ENCODE data around the gene RPL27.
A peak's percentile ranks its signal among the peaks of the same experiment; 100 is the strongest.
"Not testable (repeated sequence)": the region's sequence is repeated elsewhere in the genome, so short reads cannot be mapped to it uniquely, and the experiment has no call there.

RPL27 gene

DNA sequence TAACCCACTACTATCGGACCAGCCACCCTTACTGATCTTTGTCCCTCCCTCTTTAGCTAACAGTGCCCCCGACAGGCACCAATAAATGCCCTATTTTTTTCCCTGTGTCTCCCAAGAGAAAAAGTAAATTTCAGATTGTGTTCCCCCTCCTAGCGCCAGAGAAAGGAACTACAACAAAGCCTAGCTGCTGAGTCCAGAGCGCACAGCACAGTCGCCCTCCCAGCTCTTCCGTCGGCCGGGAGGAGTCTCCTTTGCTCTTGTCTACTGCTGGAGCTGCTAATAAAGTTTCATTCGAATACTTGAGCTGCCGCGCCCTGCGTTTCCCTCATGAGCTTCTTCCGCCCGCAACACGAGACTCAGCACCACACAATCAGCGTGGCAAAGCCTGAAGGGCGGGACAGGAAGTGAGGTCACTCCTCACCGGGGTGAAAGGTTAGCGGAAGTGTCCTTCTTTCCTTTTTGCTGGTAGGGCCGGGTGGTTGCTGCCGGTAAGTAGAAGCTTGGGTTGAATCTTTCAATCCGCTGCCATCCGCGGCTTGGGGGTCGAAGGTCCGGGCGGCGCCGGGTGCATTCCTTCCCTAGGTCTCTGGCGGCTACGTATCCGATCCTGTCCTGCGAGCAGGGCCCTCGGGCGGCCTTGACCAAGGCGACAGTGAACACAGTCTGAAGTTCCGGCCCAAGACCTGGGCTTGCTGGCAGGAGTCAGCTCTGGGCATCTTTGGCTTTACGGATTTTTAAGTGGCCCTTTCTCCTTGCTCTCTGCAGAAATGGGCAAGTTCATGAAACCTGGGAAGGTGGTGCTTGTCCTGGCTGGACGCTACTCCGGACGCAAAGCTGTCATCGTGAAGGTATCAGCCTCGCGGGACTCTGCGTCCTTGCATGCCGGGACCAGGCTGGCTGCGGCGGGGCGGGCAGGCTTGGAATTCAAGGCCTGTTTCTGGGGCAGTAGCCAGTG is at the start of gene RPL27:
Gene RPL27 (plus strand): TSS at position 436 of the 955 bp plus-strand sequence. CDS start 332 bp downstream, at position 768.
- Histone ChIP-seq H3K27ac (ENCODE audit: low read length) (peak within 1 kb of the TSS; percentile 98), H3K9me3 (ENCODE audit: control insufficient read depth in 1 of 2, low read length in 2 of 2) (no peaks in the 10 kb centered on the region), H3K4me1 (ENCODE audit: control insufficient read depth in 1 of 2, insufficient read depth in 2 of 2, low read length in 2 of 2) (peaks cover 6 to 23% of the 10 kb centered on the region in 2 donors), H3K4me3 (ENCODE audit: low read depth in 1 of 2, low read length in 2 of 2) (peak within 1 kb of the TSS; percentile 87 to 96), H3K27me3 (ENCODE audit: low read depth, low read length) (no peaks in the 10 kb centered on the region), H3K36me3 (ENCODE audit: control insufficient read depth in 1 of 2, insufficient read depth in 2 of 2, low read length in 2 of 2) (peaks cover 18 to 47% of the 10 kb centered on the region in 2 donors)

DNA sequence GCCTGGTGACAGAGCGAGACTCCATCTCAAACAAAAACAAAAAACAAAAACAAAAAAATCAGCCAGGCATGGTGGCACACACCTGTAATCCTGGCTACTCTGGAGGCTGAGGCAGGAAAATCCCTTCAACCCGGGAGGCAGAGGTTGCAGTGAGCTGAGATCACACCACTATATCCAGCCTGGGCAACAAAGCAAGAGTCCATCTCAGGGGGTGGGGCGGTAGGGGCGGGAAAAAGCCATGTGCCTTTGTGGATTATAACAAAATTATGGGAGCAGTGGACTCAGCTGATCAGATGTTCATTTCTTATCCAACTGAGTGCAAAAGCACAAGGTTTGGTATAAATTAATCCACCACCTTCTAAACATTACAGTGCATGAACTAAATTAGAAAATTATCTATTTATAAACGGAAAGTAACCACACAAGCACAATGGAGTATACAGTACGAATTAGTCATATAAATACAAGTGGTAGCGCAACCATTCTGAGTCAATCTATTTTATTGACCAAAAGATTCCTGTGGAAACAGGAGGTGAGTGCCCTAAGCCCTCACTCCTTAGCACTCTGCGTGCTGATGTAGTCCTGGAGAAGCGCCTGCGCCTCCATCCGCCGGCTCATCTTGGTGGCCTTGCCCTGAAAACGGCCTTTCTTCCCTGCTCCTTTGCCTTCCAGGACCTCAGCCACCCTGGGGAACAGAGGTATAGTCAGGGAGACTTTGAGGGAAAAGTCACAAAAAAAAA is 48.0 kb upstream of the RPL27 start:
- Histone ChIP-seq H3K36me3 (ENCODE audit: control insufficient read depth in 1 of 2, insufficient read depth in 2 of 2, low read length in 2 of 2) (peaks cover 34 to 57% of the 10 kb centered on the region in 2 donors), H3K4me1 (ENCODE audit: control insufficient read depth in 1 of 2, insufficient read depth in 2 of 2, low read length in 2 of 2) (peaks cover 0 to 11% of the 10 kb centered on the region in 2 donors), H3K4me3 (ENCODE audit: low read depth in 1 of 2, low read length in 2 of 2) (no peak overlapping the region), H3K27me3 (ENCODE audit: low read depth, low read length) (no peaks in the 10 kb centered on the region), H3K27ac (ENCODE audit: low read length) (no peak overlapping the region), H3K9me3 (ENCODE audit: control insufficient read depth in 1 of 2, low read length in 2 of 2) (no peaks in the 10 kb centered on the region)

DNA sequence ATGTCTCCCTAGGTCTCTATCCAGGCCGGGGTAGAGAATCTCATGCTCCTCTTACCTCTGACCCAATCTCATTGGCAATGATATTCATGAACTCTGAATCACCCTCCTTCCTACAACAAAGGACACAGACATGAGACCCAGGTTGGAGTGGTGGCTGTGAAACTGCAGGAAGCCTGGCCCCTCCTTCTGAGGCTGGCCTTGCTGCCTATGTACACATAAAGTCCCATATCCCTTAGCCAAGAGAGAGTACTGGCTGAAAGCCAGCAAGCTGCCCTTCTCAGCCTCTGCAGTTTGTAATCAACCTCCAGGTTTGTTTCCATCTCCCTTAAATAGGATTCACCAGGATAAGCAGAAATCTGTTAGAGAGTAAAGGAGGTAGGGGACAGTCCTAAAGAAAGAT is 44.5 kb upstream of the RPL27 start:
- peaks cover 48 to 82% of the 10 kb centered on the region in 2 donors for H3K36me3 ChIP-seq (ENCODE audit: control insufficient read depth in 1 of 2, insufficient read depth in 2 of 2, low read length in 2 of 2)

DNA sequence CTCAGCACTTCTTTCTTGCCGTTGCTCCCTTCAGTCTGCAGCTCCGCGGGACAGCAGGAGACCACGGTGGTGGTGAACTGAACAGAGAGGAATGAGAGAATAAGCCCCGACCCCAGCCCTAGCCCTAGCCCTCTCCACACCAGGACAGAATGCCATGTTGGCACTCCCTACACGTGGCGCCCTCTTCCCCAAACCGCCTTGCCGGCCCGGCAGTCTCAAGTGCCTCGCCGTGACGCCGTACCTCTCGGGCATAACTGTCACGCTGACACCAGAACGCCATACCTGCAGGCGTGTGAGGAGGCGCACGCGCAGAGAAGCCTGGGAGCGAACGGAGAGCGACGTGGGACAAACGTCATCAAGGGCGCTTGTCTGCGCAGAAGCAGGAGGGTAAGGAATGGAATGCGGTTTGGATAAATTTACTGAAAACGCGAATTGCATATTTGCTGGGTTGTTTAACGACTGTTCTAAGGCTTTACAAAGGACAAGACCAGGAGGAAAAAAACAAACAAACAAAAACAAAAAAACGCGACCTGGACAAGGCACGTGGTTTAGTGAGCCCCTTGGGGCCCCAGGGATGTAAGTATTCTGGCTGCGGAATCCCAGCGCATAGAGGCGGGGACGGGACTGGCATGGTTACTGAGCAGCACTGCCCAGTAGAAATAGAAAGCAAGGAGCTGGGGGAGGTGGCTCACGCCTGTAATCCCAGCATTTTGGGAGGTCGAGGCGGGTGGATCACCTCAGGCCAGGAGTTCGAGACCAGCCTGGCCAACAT is 33.9 kb upstream of the RPL27 start, which contains the start of gene AARSD1:
Gene AARSD1 (minus strand): TSS at position 294 of the 772 bp plus-strand sequence. CDS start 14 bp downstream, at position 280.
- H3K27me3 ChIP-seq (ENCODE audit: low read depth, low read length): no peaks in the 10 kb centered on the region
- H3K27ac ChIP-seq (ENCODE audit: low read length): peak within 1 kb of the TSS; percentile 83
- H3K9me3 ChIP-seq (ENCODE audit: control insufficient read depth in 1 of 2, low read length in 2 of 2): no peaks in the 10 kb centered on the region
- H3K4me3 ChIP-seq (ENCODE audit: low read depth in 1 of 2, low read length in 2 of 2): peak within 1 kb of the TSS; percentile 76 to 91
- H3K36me3 ChIP-seq (ENCODE audit: control insufficient read depth in 1 of 2, insufficient read depth in 2 of 2, low read length in 2 of 2): peaks cover 8 to 25% of the 10 kb centered on the region in 2 donors
- H3K4me1 ChIP-seq (ENCODE audit: control insufficient read depth in 1 of 2, insufficient read depth in 2 of 2, low read length in 2 of 2): peaks cover 7 to 9% of the 10 kb centered on the region in 2 donors

More for the DNA sequence above, 44.5 kb upstream of the RPL27 start:
- Histone ChIP-seq H3K27me3 (ENCODE audit: low read depth, low read length) (no peaks in the 10 kb centered on the region), H3K4me1 (ENCODE audit: control insufficient read depth in 1 of 2, insufficient read depth in 2 of 2, low read length in 2 of 2) (peaks cover 0 to 5% of the 10 kb centered on the region in 2 donors), H3K27ac (ENCODE audit: low read length) (no peak overlapping the region), H3K9me3 (ENCODE audit: control insufficient read depth in 1 of 2, low read length in 2 of 2) (no peaks in the 10 kb centered on the region), H3K4me3 (ENCODE audit: low read depth in 1 of 2, low read length in 2 of 2) (no peak overlapping the region)

DNA sequence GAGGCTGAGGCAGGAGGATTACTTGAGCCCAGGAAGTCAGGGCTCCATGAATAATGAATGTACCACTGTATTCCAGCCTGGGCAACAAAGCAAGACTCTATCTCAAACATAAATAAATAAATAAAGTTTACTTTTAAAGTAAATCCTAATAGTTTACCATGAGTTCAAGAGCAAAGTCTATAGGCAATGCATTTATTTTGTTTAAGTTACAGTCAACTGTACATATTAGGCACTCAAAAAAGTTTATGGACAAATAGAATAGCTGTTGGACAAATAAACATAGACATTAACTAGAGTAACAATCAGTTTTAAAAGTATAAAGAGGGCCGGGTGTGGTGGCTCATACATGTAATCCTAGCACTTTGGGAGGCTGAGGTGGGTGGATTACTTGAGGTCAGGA is 30.3 kb upstream of the RPL27 start:
- Histone ChIP-seq H3K27me3 (ENCODE audit: low read depth, low read length) (no peaks in the 10 kb centered on the region), H3K9me3 (ENCODE audit: control insufficient read depth in 1 of 2, low read length in 2 of 2) (no peaks in the 10 kb centered on the region), H3K4me3 (ENCODE audit: low read depth in 1 of 2, low read length in 2 of 2) (no peak overlapping the region), H3K36me3 (ENCODE audit: control insufficient read depth in 1 of 2, insufficient read depth in 2 of 2, low read length in 2 of 2) (no peaks in the 10 kb centered on the region), H3K27ac (ENCODE audit: low read length) (no peak overlapping the region), H3K4me1 (ENCODE audit: control insufficient read depth in 1 of 2, insufficient read depth in 2 of 2, low read length in 2 of 2) (peaks cover 7 to 9% of the 10 kb centered on the region in 2 donors)

DNA sequence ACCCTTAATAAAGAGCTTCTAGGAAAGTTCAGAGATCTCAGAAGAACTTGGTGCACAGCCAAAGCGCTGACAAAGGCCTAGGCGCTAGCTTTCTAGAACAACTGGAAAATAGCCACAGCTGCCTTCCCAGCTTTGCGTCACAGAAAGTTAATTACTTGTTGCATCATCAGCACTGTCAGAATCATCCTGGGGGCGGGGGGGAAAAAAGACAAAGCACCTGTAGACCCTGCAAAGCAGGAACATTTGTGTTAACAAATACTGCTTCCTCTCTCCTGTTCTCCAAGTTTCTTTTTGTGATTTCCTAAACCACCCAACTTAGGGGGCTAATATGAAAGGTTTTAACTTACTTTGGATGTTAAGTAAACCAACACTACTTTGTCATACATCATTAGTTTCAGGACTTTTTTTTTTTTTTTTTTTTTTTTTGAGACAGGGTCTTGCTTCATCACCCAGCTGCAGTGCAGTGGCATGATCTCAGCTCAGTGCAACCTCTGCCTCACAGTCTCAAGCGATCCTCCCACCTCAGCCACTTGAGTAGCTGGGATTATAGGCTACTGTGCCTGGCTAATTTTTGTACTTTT is 29.1 kb upstream of the RPL27 start:
- Histone ChIP-seq H3K4me1 (ENCODE audit: control insufficient read depth in 1 of 2, insufficient read depth in 2 of 2, low read length in 2 of 2) (no peaks in the 10 kb centered on the region), H3K27ac (ENCODE audit: low read length) (no peak overlapping the region), H3K36me3 (ENCODE audit: control insufficient read depth in 1 of 2, insufficient read depth in 2 of 2, low read length in 2 of 2) (no peaks in the 10 kb centered on the region), H3K9me3 (ENCODE audit: control insufficient read depth in 1 of 2, low read length in 2 of 2) (no peaks in the 10 kb centered on the region), H3K4me3 (ENCODE audit: low read depth in 1 of 2, low read length in 2 of 2) (no peak overlapping the region), H3K27me3 (ENCODE audit: low read depth, low read length) (no peaks in the 10 kb centered on the region)

DNA sequence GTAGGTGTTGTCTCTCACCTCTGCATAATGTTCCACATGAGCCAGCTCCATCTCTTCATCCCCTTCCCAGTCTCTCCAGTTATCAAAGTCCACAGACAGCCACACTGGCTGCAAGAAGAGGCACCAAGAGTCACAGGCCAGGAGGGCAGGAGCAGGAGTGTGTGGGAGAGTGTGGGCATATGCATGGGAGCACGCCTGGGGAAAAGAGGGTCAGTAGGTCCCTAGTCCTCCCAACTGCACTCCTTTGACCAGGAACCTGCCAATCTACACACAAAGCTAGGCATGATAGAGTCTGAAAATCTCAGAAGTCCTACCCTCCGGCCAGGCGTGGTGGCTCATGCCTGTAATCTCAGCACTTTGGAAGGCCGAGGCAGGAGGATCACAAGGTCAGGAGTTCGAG is 26.6 kb upstream of the RPL27 start:
- no peaks in the 10 kb centered on the region for H3K4me1 ChIP-seq (ENCODE audit: control insufficient read depth in 1 of 2, insufficient read depth in 2 of 2, low read length in 2 of 2)
- no peak overlapping the region for H3K4me3 ChIP-seq (ENCODE audit: low read depth in 1 of 2, low read length in 2 of 2)
- no peak overlapping the region for H3K27ac ChIP-seq (ENCODE audit: low read length)
- H3K27me3 ChIP-seq (ENCODE audit: low read depth, low read length): no peaks in the 10 kb centered on the region
- H3K36me3 ChIP-seq (ENCODE audit: control insufficient read depth in 1 of 2, insufficient read depth in 2 of 2, low read length in 2 of 2): no peaks in the 10 kb centered on the region
- no peaks in the 10 kb centered on the region for H3K9me3 ChIP-seq (ENCODE audit: control insufficient read depth in 1 of 2, low read length in 2 of 2)

DNA sequence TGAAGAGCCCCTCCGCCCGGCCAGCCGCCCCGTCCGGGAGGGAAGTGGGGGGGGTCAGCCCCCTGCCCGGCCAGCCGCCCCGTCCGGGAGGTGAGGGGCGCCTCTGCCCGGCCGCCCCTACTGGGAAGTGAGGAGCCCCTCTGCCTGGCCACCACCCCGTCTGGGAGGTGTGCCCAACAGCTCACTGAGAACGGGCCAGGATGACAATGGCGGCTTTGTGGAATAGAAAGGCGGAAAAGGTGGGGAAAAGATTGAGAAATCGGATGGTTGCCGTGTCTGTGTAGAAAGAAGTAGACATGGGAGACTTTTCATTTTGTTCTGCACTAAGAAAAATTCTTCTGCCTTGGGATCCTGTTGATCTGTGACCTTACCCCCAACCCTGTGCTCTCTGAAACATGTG is 24.9 kb upstream of the RPL27 start:
- H3K4me3 ChIP-seq (ENCODE audit: low read depth in 1 of 2, low read length in 2 of 2); H3K27ac ChIP-seq (ENCODE audit: low read length); H3K9me3 ChIP-seq (ENCODE audit: control insufficient read depth in 1 of 2, low read length in 2 of 2); H3K27me3 ChIP-seq (ENCODE audit: low read depth, low read length); H3K36me3 ChIP-seq (ENCODE audit: control insufficient read depth in 1 of 2, insufficient read depth in 2 of 2, low read length in 2 of 2); H3K4me1 ChIP-seq (ENCODE audit: control insufficient read depth in 1 of 2, insufficient read depth in 2 of 2, low read length in 2 of 2): not testable (repeated sequence)

DNA sequence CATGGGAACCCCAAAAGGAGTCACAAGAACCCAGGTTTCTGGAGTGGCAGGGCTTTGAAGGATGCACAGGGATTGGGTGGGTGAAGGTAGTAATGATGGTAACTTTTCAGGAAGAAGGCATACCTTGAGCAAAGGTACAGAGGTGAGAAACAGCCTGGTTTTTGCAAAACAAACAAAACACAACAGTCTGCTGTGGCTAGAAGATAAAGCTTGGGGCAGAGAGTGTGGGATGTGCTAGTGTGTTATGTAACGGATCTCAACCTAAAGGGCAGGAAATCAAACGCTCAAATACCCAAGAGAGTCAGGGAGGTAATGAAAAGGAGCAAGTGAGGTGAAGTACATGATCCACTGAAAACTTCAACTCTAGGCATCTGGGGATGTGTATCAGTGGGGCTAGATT is 23.0 kb upstream of the RPL27 start:
- peaks cover 0 to 6% of the 10 kb centered on the region in 2 donors for H3K4me1 ChIP-seq (ENCODE audit: control insufficient read depth in 1 of 2, insufficient read depth in 2 of 2, low read length in 2 of 2)
- no peaks in the 10 kb centered on the region for H3K36me3 ChIP-seq (ENCODE audit: control insufficient read depth in 1 of 2, insufficient read depth in 2 of 2, low read length in 2 of 2)
- no peaks in the 10 kb centered on the region for H3K9me3 ChIP-seq (ENCODE audit: control insufficient read depth in 1 of 2, low read length in 2 of 2)
- no peak overlapping the region for H3K27ac ChIP-seq (ENCODE audit: low read length)
- no peak overlapping the region for H3K4me3 ChIP-seq (ENCODE audit: low read depth in 1 of 2, low read length in 2 of 2)
- no peaks in the 10 kb centered on the region for H3K27me3 ChIP-seq (ENCODE audit: low read depth, low read length)

DNA sequence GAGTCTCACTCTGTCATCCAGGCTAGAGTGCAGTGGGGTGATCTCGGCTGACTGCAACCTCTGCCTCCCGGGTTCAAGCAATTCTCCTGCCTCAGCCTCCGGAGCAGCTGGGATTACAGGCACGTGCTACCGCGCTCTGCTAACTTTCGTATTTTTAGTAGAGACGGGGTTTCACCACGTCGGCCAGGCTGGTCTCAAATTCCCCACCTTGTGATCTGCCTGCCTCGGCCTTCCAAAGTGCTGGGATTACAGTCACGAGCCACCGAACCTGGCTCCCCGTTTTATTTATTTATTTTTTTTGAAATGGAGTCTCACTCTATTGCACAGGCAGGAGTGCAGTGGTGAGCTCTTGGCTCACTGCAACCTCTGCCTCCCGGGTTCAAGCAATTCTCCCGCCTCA is 22.5 kb upstream of the RPL27 start:
- H3K9me3 ChIP-seq (ENCODE audit: control insufficient read depth in 1 of 2, low read length in 2 of 2); H3K36me3 ChIP-seq (ENCODE audit: control insufficient read depth in 1 of 2, insufficient read depth in 2 of 2, low read length in 2 of 2); H3K4me1 ChIP-seq (ENCODE audit: control insufficient read depth in 1 of 2, insufficient read depth in 2 of 2, low read length in 2 of 2); H3K27me3 ChIP-seq (ENCODE audit: low read depth, low read length); H3K27ac ChIP-seq (ENCODE audit: low read length); H3K4me3 ChIP-seq (ENCODE audit: low read depth in 1 of 2, low read length in 2 of 2): not testable (repeated sequence)

All from muscle layer of duodenum (tissue), 2 donors.